ENCODE data around the gene SH2D3C. TPM values are rescaled to one million over a fixed set of nuclear protein-coding genes. Genes with fewer than 3 reads are reported as not detected.

Gene SH2D3C
- total RNA-seq, 2 donors from 2014 or later, result 5.3 to 13.1 TPM

DNA sequence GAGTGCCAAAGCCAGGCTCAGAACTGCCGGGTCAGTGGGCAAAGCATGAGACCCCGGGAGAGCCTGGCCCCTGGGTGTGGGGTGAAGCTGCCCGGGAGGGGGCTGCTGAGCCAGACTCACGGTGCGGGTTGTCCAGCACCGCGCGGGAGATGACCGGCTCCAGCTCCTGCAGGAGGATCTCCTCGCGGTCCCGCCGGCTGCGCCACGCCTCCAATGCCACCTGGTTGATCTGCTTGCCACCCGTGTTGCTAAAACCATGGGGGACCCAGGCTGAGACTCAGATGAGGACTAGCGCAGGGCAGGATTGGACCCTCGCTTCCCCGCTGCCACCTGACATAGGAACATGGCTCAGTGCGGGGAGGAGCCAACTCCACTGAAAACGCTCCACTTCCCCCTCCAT lies 46.0 kb downstream of the SH2D3C start:
- DNase-seq (ENCODE audit: low spot score), result no peak
- Histone ChIP-seq H3K36me3 (no peaks in the 10 kb centered on the region), H3K4me3 (no peak overlapping the region), H3K4me1 (ENCODE audit: control insufficient read depth in 1 of 2, low read depth in 2 of 2) (peaks cover 4 to 11% of the 10 kb centered on the region in 2 donors), H3K27me3 (replicated peaks; ENCODE audit: insufficient read depth) (no peaks in the 10 kb centered on the region), H3K27ac (no peak overlapping the region), H3K9me3 (no peaks in the 10 kb centered on the region)
- ATAC-seq (ENCODE audit: insufficient number of reproducible peaks, low FRiP score, low read depth), result no peak
- TF ChIP-seq, protein P1, sequence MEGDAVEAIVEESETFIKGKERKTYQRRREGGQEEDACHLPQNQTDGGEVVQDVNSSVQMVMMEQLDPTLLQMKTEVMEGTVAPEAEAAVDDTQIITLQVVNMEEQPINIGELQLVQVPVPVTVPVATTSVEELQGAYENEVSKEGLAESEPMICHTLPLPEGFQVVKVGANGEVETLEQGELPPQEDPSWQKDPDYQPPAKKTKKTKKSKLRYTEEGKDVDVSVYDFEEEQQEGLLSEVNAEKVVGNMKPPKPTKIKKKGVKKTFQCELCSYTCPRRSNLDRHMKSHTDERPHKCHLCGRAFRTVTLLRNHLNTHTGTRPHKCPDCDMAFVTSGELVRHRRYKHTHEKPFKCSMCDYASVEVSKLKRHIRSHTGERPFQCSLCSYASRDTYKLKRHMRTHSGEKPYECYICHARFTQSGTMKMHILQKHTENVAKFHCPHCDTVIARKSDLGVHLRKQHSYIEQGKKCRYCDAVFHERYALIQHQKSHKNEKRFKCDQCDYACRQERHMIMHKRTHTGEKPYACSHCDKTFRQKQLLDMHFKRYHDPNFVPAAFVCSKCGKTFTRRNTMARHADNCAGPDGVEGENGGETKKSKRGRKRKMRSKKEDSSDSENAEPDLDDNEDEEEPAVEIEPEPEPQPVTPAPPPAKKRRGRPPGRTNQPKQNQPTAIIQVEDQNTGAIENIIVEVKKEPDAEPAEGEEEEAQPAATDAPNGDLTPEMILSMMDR (IDR thresholded peaks at IDR 0.05), result no peak

GRCh38 chr9:127731938-127732337 lies 46.5 kb downstream of the SH2D3C start:
- no peak for ATAC-seq (ENCODE audit: insufficient number of reproducible peaks, low FRiP score, low read depth)
- no peaks in the 10 kb centered on the region for H3K9me3 ChIP-seq

GRCh38 chr9:127730799-127731410 lies 47.6 kb downstream of the SH2D3C start:
- Histone ChIP-seq H3K4me1 (ENCODE audit: control insufficient read depth in 1 of 2, low read depth in 2 of 2) (peaks cover 4 to 11% of the 10 kb centered on the region in 2 donors), H3K36me3 (no peaks in the 10 kb centered on the region), H3K27me3 (replicated peaks; ENCODE audit: insufficient read depth) (no peaks in the 10 kb centered on the region), H3K4me3 (no peak overlapping the region), H3K27ac (no peak overlapping the region), H3K9me3 (no peaks in the 10 kb centered on the region)
- no peak for ATAC-seq (ENCODE audit: insufficient number of reproducible peaks, low FRiP score, low read depth)
- DNase-seq (ENCODE audit: low spot score), result no peak
- TF ChIP-seq, protein P1 (IDR thresholded peaks at IDR 0.05), result no peak

More at GRCh38 chr9:127731938-127732337, 46.5 kb downstream of the SH2D3C start:
- no peak for DNase-seq (ENCODE audit: low spot score)
- no peak overlapping the region for H3K4me3 ChIP-seq
- no peaks in the 10 kb centered on the region for H3K27me3 ChIP-seq (replicated peaks; ENCODE audit: insufficient read depth)
- no peak overlapping the region for H3K27ac ChIP-seq
- TF ChIP-seq, protein P1 (IDR thresholded peaks at IDR 0.05), result no peak
- H3K4me1 ChIP-seq (ENCODE audit: control insufficient read depth in 1 of 2, low read depth in 2 of 2), result peaks cover 4 to 11% of the 10 kb centered on the region in 2 donors
- no peaks in the 10 kb centered on the region for H3K36me3 ChIP-seq

GRCh38 chr9:127730262-127730661 lies 48.2 kb downstream of the SH2D3C start:
- TF ChIP-seq, protein P1 (IDR thresholded peaks at IDR 0.05), result no peak
- ATAC-seq (ENCODE audit: insufficient number of reproducible peaks, low FRiP score, low read depth) (no peak), DNase-seq (ENCODE audit: low spot score) (no peak)
- Histone ChIP-seq H3K27me3 (replicated peaks; ENCODE audit: insufficient read depth) (no peaks in the 10 kb centered on the region), H3K36me3 (no peaks in the 10 kb centered on the region), H3K9me3 (no peaks in the 10 kb centered on the region), H3K27ac (no peak overlapping the region), H3K4me1 (ENCODE audit: control insufficient read depth in 1 of 2, low read depth in 2 of 2) (peaks cover 4 to 7% of the 10 kb centered on the region in 2 donors), H3K4me3 (no peak overlapping the region)

DNA sequence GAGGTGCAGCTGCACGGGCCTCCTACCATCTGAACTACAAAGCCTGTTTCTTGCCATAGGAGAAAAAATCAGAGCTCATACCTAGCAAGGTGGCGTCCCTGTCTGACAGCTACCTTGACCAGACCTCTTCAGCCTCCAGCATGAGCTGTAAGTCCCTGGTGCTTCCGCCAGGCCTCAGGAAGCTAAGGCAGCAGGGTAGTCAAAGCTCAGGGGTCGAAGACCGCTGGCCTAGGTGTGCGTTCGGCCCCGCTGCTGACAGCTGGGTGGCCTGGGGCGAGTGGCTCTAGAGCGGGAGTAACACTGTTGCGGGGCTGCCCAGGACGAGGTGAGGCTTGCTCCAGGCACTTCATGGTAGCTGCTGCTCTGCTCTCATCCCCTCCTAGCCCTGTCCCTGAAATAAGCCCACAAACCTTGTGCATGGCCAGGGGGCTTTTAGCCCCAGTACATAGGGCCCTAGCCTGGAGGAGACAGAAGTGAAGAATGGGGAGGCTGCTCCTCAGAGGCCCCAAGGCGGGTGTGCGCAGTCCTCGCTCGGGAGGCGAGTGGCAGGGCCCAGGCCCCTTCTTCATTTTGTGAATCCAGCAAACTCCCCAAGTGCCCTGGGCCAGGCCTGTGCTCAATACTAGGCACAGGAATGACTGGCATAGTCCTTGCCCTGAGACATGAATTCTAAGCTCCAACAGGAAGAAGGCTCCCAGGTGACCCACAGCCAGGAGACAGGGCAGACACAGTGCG lies 48.8 kb downstream of the SH2D3C start:
- no peak for DNase-seq (ENCODE audit: low spot score)
- Histone ChIP-seq H3K4me3 (no peak overlapping the region), H3K27ac (no peak overlapping the region)

More for the DNA sequence above, 48.8 kb downstream of the SH2D3C start:
- no peaks in the 10 kb centered on the region for H3K27me3 ChIP-seq (replicated peaks; ENCODE audit: insufficient read depth)
- peaks cover 5 to 8% of the 10 kb centered on the region in 2 donors for H3K4me1 ChIP-seq (ENCODE audit: control insufficient read depth in 1 of 2, low read depth in 2 of 2)
- ATAC-seq (ENCODE audit: insufficient number of reproducible peaks, low FRiP score, low read depth), result no peak
- no peaks in the 10 kb centered on the region for H3K36me3 ChIP-seq
- TF ChIP-seq, protein P1 (IDR thresholded peaks at IDR 0.05), result no peak
- no peaks in the 10 kb centered on the region for H3K9me3 ChIP-seq

Data from thoracic aorta (tissue), 2 donors.